C4-2B (cell line): Measurements from ENCODE around the gene TBX4.

Experiments used
- H3K27ac ChIP-seq: fragments of 450-650 bp; 2 replicates; pipeline ENCODE4 v1.5.1; 2017
- ZFX ChIP-seq: fragments of 450-650 bp; IDR thresholded peaks from 2 replicates; pipeline ENCODE4 v1.6.1; 2017
- TF ChIP-seq, protein P1 (sequence below): fragments of 450-650 bp; conservative IDR thresholded peaks from 2 replicates; pipeline ENCODE4 v1.5.1; 2017; ENCODE audit warnings: mild to moderate bottlenecking

The TBX4 gene

DNA sequence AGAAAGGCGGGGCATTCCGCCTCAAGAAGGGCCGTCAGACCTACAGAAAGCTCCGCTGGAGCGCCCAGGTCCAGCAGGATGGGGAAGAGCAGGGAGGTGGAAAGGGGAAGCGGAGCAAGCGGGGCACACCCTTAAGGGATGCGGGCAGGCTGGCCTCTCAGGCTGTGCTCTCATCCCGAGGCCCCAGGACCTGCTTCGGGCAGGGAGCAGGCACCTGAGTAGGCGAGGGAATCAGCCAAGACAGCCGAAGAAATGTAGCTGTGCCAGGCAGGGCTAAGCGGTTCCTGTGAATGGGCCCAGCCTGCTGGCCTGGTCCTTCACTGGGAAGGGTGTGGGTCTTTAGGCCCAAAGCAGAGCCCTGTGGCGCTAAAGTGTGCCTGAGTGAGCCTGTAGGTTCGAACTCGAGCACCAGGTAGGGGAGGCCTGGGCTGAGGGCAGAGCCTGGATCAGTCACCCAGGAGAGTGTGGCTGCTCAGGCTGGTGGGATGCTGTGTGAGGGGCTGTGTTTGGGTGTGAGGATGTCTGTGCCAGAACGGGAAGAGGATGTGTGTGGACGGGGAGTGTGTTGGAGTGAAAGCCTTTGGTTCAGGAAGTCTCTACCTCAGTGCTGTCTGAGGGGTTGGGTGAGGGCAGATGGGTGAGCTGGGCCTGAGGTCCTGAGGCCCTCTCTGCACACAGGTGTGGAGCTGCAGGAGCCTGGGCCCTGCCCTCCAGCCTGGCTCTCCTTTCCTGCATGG lies 3.3 kb downstream of the TBX4 start:
- H3K27ac ChIP-seq, result no peak overlapping the region
- TF ChIP-seq, protein P1, sequence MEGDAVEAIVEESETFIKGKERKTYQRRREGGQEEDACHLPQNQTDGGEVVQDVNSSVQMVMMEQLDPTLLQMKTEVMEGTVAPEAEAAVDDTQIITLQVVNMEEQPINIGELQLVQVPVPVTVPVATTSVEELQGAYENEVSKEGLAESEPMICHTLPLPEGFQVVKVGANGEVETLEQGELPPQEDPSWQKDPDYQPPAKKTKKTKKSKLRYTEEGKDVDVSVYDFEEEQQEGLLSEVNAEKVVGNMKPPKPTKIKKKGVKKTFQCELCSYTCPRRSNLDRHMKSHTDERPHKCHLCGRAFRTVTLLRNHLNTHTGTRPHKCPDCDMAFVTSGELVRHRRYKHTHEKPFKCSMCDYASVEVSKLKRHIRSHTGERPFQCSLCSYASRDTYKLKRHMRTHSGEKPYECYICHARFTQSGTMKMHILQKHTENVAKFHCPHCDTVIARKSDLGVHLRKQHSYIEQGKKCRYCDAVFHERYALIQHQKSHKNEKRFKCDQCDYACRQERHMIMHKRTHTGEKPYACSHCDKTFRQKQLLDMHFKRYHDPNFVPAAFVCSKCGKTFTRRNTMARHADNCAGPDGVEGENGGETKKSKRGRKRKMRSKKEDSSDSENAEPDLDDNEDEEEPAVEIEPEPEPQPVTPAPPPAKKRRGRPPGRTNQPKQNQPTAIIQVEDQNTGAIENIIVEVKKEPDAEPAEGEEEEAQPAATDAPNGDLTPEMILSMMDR, result no peak
- no peak for TF ChIP-seq ZFX

DNA sequence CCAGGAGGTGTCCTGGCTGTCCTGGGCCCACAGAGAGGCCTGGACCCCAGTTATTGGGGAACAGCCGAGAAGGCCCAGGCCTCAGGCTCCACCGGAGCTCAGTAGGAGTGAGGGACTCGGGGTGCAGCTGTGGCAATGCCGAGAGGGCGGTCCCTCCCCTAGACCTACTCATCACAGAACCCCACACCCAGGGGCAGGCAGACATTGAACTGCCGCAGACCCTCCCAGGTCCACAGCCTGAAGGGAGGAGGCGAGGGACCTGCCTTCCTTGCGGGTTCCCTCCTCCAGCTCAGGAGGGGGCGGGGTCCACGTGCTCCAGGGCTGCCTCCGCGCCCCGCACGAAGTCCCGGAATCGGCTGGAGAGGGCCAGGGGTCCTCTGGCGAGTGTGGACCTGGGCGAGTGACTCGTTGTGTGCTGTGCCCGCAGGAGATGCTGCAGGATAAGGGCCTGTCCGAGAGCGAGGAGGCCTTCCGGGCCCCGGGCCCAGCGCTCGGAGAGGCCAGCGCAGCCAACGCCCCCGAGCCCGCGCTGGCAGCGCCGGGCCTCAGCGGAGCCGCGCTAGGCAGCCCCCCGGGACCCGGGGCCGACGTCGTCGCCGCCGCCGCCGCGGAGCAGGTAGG lies 3.9 kb downstream of the TBX4 start:
- no peak overlapping the region for H3K27ac ChIP-seq
- TF ChIP-seq, protein P1, result no peak
- TF ChIP-seq ZFX, result no peak

DNA sequence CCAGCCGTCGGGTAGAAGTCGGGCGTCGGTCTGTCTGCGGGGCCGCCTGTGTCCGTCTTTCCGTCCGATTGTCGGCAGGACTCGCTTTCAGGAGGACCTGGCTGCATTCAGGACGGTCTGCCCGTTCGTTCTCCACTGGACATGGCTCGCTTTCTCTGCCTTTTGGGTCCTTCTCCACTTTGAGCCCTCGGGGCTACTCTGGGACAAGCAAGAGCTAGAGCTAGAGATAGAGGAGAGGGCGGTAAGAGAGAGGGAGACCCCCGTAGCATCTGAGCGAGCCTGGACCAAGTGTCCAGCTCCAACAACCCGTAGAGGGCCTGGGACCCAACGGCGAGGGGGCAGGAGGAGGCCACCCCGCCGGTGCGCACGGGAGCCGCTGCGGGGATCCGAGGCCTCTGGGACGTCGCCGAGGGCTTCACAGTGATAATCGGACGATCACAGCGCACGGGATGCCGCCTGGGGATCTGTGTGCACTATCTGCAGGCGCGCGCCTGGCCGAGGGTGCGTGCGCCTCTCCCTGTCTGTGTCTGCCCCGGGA lies 4.5 kb downstream of the TBX4 start:
- TF ChIP-seq, protein P1, result no peak
- TF ChIP-seq ZFX, result no peak

DNA sequence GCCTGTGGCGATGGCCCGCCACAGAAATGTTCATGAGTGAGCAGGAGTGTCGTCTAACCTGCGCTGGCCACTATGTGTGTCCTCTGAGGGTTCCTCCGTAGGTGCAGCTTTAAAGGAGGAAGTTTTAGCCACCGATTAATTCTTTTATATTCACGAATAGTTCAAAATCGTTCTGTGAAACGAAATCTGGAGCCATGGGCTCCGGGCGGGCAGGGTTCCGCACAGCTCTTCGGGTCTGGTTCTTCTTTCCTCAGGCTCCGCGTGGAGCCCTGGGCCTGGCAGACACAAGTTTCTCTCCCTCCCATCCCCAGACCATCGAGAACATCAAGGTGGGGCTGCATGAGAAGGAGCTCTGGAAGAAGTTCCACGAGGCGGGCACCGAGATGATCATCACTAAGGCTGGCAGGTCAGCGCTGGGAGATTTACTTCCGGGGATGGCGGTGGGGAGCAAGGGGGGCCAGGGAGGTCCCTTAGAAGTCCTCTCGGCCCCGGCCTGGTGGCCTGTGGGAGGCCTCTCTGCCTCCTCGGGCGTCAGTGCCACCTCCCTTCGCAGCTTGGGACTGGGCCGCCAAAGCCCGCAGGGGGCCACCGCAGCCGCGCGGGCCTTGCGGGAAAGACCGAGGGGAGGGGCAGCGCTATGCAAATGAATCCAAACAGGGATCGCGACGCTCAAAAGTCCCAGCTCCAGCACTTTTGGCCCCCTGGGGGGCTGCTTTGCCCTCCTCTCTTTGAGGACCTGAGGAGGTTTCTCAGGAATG lies 5.2 kb downstream of the TBX4 start:
- no peak for TF ChIP-seq ZFX
- TF ChIP-seq, protein P1, result no peak
- H3K27ac ChIP-seq, result no peak overlapping the region

More for the DNA sequence above, 4.5 kb downstream of the TBX4 start:
- H3K27ac ChIP-seq, result no peak overlapping the region

DNA sequence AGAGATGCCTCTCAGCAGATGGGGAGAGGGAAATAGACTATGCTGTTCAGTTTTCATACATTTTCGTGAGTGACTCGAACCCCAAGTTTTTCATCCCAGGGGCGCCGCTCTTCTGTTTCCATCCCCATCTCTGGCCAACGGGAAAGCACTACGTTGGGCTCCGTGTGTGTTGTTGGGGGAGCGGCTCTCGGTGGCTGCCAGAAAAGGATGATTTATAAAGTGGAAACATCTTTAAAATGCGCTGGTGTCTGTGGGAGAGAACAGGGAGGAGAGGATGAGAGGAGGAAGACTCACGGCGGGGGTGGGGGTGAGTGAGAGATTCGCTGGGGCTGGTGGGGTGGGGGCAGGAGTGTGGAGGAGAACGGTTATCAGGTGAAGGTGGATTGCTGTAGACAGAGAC lies 5.8 kb downstream of the TBX4 start:
- H3K27ac ChIP-seq, result no peak overlapping the region
- TF ChIP-seq, protein P1, result no peak
- TF ChIP-seq ZFX, result no peak

DNA sequence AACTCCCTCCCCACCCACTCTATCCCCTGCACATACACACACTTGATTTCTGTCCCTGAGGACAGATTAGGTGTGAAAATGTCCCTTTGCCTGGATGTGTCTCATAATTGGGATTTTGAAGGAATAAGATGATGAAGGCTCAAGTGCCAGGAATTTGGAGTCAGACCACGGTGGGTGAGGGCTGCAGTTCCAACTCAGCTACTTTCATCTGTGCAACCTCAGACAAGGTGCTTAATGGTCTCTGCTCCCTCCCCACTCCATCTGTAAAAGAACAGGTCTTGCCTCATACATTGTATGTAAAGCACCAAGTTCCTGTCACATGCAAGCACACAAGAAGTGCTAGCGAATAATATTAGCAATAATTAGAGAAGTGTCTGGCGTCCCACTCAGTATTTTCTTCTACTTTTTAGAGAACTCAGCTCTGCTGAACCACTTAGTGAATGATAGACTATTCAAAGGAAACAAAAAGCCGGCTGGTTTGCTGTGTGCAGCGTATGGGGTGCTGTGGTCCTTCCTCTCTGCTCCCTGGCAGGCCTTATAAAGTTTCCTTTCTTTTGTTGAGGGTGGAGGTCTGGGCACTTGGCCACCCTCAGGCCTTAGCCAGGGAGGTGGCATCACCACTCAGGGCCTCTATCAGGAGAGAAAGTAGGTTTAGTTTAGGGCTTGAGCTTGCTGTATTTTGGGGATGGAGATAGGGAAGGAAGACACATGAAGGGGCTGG lies 6.4 kb downstream of the TBX4 start:
- no peak for TF ChIP-seq ZFX
- TF ChIP-seq, protein P1, result no peak
- no peak overlapping the region for H3K27ac ChIP-seq
